Measurements from ENCODE around the gene NEMP2.

NEMP2 gene, protein sequence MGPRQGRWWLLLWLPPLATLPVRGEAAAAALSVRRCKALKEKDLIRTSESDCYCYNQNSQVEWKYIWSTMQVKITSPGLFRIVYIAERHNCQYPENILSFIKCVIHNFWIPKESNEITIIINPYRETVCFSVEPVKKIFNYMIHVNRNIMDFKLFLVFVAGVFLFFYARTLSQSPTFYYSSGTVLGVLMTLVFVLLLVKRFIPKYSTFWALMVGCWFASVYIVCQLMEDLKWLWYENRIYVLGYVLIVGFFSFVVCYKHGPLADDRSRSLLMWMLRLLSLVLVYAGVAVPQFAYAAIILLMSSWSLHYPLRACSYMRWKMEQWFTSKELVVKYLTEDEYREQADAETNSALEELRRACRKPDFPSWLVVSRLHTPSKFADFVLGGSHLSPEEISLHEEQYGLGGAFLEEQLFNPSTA

DNA sequence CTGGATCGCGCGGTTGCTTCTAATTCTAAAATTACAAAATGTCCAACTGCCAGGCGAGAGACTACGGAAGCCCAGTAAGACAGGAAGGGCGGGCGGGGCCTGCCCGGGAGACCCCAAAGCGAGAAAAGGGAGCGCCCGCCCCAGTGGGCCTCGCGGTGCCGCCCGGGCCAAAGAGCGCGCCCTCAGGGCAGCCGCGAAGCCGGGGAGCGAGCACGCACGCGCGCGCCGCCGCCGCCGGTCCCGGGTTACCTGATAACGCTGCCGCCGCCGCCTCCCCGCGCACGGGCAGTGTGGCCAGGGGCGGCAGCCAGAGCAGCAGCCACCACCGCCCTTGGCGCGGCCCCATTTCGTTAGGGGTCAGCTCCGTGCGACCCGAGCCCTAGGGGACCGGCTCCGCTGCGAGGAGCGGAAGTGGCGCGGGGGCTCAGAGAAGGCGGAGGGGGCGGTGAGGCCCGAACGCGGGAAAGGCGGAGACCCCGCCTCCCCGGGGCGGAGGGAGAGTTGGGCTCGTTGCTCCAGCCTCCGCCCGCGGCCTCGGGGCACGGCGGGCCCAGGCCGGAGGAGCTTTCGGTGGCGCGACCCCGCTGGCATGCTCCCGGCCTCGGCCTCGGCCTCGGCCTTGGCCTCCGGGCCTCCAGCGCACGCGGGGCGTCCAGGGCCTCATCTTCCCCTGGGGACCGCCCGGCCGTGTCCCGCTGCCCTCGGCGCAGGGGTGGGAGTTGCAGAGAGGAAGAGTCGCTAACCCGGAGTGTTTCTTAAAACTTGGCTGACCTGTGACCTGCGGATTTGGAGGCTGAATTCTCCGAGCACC is at the start of gene NEMP2:
Gene NEMP2, minus strand, starts transcription at position 413 of the 811 bp plus-strand sequence. Its CDS starts 67 bp downstream, at position 346.
- peak; percentile 91 for DNase-seq

DNA sequence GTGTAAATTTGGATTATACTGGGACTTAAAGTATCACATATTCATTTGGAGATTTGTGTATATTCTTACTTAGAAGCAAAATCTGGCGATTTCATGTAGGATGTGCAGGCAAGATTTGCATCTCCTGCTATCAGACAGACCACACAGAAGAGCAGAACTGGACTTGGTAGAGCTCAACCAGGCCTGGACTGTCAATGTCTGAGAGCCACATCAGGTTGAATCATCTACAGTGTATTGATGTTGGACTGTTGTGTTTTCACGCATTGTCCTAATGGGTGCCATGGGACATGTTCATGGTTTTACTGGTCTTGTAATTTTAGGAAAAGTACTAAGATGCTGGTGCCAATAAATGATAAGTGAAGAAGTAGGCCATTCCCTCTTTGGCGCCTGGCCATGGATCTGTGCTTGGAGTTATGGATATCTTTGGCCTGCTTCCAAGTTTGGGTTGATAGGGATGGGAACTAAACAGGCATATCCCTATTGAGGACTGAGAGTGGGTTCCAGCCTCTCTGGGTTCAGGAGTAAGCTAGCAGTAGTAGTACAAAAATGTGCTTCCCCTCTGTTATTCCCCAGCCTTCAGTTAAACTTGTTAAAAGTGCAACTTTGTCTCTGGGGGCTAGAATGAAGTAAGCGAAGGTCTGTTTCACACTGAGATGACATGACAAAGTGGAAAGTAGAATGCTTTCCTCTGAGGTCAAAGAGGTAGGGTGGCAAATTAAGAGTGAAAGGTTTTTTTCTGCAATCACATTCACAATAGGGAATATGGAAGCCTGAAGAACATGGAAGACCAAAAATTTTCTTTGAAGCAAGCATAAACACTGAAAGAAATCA is 49.2 kb upstream of the NEMP2 start:
- no peak for DNase-seq

DNA sequence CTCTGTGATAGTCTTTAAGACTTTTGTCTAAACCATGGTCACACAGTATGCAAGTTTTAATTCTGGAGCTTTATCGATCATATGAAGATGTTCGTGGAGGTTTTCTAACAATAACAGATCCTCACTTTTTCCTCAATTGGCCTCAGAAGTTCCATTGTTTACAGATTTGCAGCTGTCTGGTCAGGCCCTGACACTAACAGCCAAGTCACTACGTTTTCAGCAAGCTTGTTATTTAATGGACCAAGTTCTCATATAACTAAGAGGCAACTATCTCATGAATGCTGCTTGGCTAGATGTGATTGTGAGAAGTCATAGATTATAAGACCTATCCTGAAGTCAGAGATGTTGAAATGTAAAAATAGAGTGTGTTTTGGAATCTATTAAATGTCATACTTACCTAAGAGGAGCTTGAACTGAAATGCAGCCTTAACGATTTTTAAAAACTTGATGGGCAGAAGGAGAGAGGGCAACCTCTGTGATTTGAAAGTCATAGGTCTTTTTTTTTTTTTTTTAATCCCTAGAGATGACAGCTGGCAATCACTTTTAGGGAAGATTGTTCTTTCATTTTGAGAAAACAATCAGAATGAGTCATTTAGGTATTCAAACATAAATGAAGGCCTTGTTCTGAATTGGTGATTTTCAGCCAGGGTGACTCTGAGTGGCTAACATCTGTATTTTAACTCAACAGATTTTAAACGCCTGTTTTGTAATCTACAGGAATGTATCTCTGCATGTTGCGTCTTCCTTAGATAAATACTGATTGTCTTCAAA is 48.4 kb upstream of the NEMP2 start:
- DNase-seq, result no peak

DNA sequence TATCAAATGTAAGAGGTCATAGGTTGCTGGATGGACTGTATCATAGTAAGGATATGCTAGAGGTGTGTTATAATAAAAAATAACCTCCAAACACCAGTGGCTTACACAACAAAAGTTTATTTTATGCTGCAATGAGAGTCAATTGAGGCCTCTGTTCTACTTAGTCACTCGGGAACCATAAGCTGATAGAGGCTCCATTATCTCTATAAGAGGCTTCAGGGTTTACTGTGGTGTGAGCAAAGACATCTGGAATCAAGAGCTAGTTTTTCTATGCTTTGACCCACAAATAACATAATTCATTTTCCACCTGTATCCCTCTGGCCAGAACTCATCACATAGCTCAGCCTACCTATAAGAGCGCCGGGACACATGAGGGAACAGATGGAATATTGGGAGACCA is 47.5 kb upstream of the NEMP2 start:
- DNase-seq, result no peak

DNA sequence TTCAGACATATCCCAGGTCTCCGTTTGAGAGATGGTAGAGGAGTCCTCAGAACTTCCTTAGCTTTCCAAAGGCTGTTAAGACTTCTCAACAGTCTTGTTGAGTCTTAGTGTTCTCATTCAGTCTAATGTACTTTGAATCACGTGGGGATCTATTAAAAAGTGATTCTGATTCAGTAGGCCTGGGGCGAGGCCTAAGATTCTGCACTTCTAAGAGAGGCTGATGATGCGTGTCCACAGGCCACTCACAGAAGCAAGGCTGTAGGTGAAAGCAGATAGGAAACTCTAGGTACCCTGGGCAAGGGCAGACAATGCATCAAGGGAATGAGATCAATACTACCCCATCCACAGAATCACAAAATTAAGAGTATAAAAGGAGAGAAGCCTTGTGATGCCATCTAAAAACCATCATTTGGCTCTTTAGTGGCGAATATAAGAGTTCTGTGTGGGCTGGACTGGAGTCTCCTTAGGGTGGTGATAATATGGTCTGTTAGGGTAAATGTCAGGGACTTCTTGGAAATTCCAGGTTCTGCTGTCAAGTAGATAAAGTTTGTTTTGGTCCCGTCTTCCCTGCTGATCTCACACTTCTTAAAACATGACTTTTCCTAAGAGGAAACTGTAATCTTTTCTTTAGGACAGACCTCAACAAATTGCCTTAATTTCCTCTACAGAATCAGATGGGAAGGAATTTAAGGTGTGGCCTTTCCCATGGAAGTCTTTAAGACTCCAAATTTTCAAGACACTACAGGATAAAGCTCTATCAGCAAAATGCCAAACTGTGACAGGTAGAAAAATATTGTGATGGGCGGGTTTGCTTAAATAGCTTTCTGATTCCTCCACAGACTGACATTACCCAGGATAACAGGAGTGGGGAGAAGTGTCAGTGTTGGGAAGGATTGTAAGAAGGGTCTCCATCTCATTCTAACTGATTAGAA is 45.7 kb upstream of the NEMP2 start:
- DNase-seq, result no peak

DNA sequence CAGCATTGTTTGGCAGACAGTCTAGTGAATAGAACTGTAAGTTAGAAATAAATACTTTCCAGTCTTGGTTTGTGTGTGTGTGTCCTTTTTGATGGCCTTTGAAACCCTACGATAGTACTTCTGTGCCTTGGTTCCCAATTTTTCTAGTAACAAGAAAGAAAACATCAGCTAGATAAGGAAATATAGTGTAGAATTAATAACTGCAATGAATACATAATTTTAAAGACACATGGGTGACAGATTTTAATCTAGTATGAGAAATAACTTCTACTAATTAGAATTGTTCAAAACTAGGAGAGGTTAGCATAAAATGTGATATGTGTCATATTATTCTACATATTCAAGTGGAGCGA is 44.5 kb upstream of the NEMP2 start:
- DNase-seq, result no peak

DNA sequence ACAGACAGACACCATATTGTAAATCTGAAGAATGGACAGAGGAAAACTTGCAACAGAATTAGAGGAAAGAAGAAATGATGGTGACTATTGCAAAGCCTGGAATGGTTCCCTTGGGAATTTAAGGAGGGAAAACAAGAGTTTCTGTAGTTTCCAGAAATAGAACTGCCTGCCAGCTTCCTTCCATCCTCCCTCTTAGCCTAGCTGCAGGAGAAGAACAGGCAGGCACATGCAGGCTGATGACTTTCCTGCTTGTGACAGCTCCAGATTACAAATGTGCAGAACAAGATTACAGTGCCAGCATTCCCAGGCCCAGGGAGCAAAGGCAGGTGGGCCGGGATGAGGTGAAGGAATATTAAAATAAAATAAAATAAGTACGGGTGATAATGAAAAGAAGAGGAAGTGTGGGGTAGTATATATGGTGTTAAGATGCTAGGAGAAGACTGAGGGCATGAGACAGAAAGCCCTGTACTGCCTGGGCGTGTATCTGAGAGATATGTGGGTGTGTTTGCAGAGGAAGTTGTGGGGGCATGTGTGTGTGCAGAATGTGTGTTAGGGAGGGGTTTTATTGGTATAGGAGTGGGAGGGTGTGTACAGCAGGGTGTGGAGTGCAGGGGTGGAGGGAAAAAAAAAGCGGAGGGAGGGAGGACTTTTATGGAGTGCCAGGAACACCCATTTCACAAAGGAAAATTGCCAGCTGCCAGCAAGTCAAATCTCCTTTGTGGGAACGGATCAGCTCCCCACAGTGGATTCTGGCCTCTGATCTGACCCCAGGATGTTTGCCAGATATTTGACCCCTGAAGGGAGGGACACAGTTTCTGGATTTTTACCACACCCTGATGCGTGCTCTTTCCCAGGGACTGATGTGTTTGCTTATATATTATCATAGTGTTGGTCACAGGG is 43.9 kb upstream of the NEMP2 start:
- DNase-seq, result no peak

DNA sequence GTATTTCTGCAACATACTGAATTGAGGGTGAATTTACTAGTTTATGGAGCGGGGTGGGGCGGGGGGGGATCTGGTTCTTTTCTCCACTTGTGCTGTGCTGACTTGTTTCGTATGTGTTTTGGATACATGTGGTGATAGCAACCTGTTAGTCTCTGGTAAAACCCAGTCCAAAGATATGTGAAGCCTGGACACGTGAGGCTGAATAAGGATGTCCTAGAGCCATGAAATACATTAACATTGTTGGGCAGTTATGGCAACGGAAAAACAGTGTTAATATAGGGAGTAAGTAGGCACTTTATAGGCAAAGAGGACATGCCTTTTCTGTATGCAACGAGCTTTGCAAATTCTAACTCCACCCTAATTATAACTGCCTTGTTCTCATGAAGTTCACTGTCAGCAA is 42.1 kb upstream of the NEMP2 start:
- no peak for DNase-seq

DNA sequence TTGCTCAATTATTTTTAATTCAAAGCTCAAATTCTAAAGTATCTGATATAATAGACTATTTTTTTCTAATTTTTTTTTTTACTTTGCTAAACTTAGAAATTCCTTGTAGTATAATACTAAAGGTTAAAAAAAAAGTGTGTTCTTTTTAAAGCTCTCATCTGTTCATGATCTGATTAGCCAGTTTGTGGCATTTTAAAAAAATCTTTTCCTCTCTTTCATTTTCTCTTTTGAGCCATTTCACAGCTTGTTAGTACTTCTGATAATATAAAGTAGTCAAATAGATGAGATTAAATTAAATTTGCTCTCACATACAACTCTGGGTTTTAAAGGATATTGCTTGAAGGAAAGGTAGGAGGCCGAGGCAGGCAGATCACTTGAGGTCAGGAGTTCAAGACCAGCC is 40.7 kb upstream of the NEMP2 start:
- DNase-seq, result no peak

DNA sequence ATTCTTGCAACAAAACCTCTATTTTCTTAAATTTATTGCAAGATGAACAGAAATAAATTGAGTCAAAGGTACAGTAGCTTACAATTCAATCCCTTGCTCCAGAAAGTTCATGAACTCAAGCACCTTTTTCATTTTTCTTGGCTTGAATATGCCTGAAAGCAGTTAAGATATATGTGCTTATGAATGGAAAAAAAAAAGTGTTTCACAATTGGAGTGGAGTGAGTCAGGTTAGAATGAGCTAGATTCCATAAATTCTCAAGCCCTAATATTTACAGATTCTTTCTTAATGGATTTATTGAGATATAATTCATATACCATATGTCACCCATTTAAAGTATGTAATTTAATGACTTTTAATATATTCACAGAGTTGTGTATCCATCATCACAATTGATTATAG is 39.6 kb upstream of the NEMP2 start:
- DNase-seq, result no peak

DNA sequence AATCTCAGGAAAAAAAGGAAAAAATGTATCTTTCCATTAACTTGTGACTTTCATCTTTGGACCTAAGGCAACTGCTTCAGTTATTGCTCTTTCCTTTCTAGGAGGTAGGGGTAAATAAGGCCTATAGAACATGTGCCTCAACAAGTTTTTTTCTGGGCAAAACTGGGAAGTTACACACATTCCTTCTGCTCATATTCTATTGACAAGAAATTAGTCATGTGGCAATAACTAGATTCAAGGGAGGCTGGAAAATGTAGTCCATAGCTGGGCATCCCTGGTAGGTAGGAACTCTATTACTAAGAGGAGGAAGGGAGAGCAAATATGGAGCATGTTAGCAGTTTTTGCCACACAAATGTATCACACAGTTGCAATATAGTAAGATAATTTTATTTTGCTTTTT is 37.7 kb upstream of the NEMP2 start:
- DNase-seq, result no peak

DNA sequence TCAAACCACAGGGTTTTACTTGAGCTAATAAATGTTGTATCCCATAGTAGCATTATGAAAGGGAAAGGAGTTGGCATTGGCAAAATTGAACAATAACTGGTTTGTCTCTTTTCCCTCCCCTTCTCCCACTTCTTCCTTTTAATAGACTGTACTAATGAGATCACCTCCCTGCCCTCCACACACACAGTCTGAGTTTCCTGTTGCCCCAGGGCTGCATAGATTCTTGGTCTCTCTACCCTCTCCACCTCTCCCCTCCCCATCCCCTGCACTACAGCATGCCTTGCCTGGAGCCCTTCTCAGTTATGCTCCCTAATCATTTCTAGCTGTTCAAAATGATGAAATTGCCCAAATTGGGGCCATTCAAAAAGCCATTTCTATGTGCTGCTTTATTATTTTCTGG is 37.2 kb upstream of the NEMP2 start:
- peak; percentile 44 for DNase-seq

DNA sequence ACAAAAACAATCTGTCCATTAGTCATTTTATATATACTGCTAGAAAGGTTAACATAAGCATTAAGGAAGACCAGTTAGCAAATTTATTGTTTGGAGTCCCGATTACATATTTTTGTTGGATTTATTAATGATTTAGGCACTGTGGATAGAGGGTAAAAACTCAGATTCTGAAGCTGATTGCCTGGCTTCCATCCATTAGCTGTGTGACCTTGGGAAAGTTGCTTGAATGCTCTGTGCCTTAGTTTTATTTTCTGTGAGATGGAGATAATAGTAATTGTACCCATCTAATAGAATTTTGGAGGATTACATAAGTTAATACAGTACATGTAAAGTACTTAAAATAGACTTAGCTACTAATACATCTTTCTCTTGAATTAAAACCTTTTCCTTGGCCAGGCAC is 36.3 kb upstream of the NEMP2 start:
- DNase-seq, result no peak

DNA sequence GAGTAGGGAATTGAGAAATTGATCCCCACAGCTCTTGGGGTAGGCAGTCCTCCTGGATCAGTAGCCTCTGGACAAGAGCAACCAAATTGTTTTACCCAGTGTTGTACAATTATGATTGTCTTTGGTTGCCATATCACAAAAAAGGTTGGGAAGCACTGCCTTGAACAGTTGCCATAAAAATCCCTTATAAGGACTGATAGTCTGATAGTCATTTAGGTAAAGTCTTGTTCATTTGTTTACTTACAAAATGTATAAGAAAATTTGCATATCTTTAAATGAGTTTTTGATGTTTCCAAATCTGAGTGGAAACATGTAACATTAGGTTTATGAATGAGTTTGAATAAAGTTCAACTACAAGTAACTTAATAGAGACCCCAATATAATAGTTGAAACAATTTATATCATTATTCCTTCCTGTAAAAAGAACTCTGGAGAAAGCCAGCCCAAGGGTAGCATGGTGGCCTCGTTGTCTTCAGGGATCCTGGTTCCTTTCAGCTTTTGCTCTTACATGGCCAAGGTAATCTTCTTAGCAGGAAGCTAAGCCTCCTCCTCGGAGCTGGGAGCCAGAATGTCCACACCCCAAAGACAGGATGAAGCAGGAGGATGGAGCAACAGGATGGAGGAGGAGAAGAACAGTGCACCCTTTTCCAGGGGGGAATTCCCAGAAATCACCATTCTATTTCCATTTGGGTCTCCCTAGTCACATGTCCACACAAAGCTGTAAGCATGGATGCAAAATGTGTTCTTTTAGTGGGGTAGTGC is 35.7 kb upstream of the NEMP2 start:
- no peak for DNase-seq

DNA sequence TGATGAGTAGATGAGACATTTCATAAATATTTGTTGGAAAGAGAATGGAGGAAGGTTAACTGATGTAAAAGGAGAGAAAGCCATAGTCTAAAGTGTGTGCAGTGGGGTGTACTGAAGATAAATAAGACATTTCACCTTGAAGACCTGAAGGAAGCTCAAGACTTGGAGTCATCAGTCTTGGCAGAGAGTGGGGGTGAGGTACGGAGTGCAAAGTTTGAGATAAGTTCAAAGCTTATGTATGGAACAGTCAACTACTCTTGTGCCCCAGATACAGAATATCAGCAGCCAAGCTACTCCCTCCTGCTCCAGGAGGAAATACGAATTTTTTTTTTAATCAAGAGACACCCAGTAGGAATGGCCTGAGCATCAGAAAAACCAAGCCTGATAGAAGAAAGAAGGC is 30.3 kb upstream of the NEMP2 start:
- DNase-seq, result no peak

DNA sequence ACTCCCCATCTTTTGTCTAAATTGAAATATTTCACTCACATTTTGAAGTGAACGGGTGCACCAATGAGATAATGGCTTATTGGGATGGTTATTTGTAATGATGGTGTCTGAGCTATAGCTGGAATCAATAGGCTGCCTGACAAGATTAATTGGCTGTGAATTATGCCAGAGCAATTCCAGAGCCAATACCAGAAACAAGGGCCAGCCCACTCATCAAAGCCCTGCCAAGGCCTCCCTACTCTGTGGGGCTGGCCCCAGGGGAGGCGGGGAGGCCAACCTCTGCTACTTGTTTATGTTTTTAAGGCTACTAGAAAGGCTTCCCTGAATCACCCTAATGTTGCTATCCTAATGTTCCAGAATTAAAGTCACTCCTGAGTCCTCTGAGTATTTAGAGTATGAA is 29.1 kb upstream of the NEMP2 start:
- DNase-seq, result no peak

DNA sequence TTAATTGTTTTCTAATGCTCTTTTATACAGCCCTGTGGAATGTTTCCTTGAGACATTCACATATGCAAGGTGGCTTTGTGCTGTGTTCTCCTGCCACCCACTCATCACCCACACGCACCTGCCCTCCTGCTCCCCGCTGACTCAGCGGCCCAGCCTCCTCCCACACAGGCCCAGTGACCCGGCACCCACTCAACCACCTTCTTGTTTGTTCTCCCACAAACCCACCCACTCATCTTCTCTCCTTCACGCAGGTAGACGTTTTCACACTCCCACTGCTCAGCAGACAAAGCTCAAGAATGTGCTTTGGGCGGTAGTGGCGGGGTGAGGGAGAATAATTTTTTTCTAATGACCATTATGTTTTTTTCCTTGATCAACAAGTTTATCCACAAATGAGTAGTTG is 28.6 kb upstream of the NEMP2 start:
- no peak for DNase-seq

DNA sequence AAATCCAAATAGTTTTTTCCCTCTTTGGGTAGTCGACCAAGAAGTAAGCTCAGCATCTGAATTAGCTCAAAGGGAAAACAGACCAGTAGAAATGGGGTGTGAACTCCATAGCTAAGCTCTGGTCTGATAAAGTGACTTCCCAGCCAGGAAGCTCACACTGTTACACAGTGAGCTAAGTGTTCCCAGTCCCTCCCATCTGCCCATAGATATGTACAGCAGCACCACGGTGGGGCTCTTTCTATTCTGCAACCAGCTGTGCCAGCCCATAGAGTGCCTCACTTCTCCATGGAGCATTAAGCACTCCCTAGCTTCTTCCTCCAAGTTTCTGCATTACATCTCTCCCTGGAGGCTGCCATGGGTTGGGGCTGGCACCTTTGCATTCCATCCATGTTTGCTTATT is 27.6 kb upstream of the NEMP2 start:
- no peak for DNase-seq

DNA sequence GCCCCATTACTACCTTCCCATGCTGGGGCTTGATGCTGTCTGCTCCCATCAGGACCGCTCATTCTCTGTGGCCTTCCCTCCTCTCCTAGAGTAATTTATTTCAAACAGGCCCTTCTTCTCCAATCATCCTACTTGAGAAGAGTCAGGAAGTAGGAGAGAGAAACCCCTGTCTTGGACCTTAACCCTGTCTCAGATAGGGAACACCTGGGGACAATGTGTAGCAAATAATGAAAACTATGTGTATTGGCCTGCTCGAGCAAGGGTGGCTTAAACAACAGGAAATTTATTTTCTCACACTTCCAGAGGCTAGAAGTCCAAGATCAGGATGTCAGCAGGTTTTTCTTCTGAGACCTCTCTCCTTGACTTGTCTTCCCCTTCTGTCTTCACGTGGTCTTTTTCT is 26.6 kb upstream of the NEMP2 start:
- no peak for DNase-seq

All from retina (tissue), 1 donor.